Keratinocyte (primary cell): ENCODE measurements around the gene MRPL41. TPM values are rescaled to one million over a fixed set of nuclear protein-coding genes. Genes with fewer than 3 reads are reported as not detected.
"Not testable (repeated sequence)": the region's sequence is repeated elsewhere in the genome, so short reads cannot be mapped to it uniquely, and the experiment has no call there.

Experiments
- DNase-seq: peaks from one replicate; pipeline ENCODE4 v3.0.0-alpha.2; 2011; ENCODE audit warnings: low read depth, missing footprints, low spot score
- FAIRE-seq: peaks from 2 replicates; lab custom pipeline; 2011; peaks lifted over from hg19 to GRCh38; lab: Jason Lieb, UNC
- H2AFZ ChIP-seq: 2 replicates; pipeline ENCODE4 v1.6.0; 2012; ENCODE audit warnings: low read length, control low read depth, inconsistent platforms; ENCODE audit not compliant: control insufficient read depth
- H3K27ac ChIP-seq: 2 replicates; pipeline ENCODE4 v1.5.1; 2011; ENCODE audit warnings: low read length; ENCODE audit not compliant: control insufficient read depth, insufficient read depth
- H3K27me3 ChIP-seq: 3 replicates; pipeline ENCODE4 v1.6.0; 2011; ENCODE audit warnings: low read length; ENCODE audit not compliant: control insufficient read depth, insufficient read depth; ENCODE audit errors: extremely low read depth
- H3K36me3 ChIP-seq, 2 experiments: 2 replicates in 1 of 2; 3 replicates in 1 of 2; pipeline ENCODE4 v1.5.1; 2011; ENCODE audit warnings: low read length in 2 of 2, mild to moderate bottlenecking in 1 of 2; ENCODE audit not compliant: control insufficient read depth in 2 of 2, insufficient read depth in 2 of 2; ENCODE audit errors: extremely low read depth in 1 of 2
- H3K4me1 ChIP-seq: 3 replicates; pipeline ENCODE4 v1.5.1; 2011; ENCODE audit warnings: low read length; ENCODE audit not compliant: control insufficient read depth, insufficient read depth; ENCODE audit errors: extremely low read depth
- H3K4me2 ChIP-seq: 3 replicates; pipeline ENCODE4 v1.6.0; 2011; ENCODE audit warnings: low read depth, low read length; ENCODE audit not compliant: control insufficient read depth, insufficient read depth; ENCODE audit errors: extremely low read depth
- H3K4me3 ChIP-seq, 3 experiments: fragments of 200-600 bp in 1 of 3; sonication (generic) in 1 of 3; 2 replicates in 2 of 3; 3 replicates in 1 of 3; pipeline ENCODE4 v1.5.1; 2011 to 2016; ENCODE audit warnings: low read length in 3 of 3, mild to moderate bottlenecking in 3 of 3, control low read depth in 2 of 3, inconsistent platforms in 1 of 3, low read depth in 1 of 3, mixed read lengths in 1 of 3, mixed run types in 1 of 3, moderate library complexity in 1 of 3; ENCODE audit not compliant: control insufficient read depth in 2 of 3, insufficient read depth in 2 of 3; ENCODE audit errors: extremely low read depth in 1 of 3
- H3K79me2 ChIP-seq: 2 replicates; pipeline ENCODE4 v1.6.0; 2012; ENCODE audit warnings: low read length; ENCODE audit not compliant: control insufficient read depth, insufficient read depth
- H3K9ac ChIP-seq: 3 replicates; pipeline ENCODE4 v1.6.0; 2011; ENCODE audit warnings: low read length; ENCODE audit not compliant: control insufficient read depth, insufficient read depth; ENCODE audit errors: extremely low read depth
- H3K9me1 ChIP-seq: 3 replicates; pipeline ENCODE4 v1.6.0; 2011; ENCODE audit warnings: low read length; ENCODE audit not compliant: control insufficient read depth, insufficient read depth; ENCODE audit errors: extremely low read depth
- H3K9me3 ChIP-seq: 2 replicates; pipeline ENCODE4 v1.5.1; 2012; ENCODE audit warnings: low read depth, low read length; ENCODE audit not compliant: control insufficient read depth
- H4K20me1 ChIP-seq: 3 replicates; pipeline ENCODE4 v1.6.0; 2011; ENCODE audit warnings: low read length; ENCODE audit not compliant: control insufficient read depth, insufficient read depth; ENCODE audit errors: extremely low read depth
- CTCF ChIP-seq, 3 experiments: IDR thresholded peaks in 1 of 3; conservative IDR thresholded peaks in 1 of 3; optimal IDR thresholded peaks in 1 of 3; 2 replicates in 2 of 3; 3 replicates in 1 of 3; pipeline versions ENCODE3 to v1.5.1; 2011; ENCODE audit warnings: low read length in 3 of 3, mild to moderate bottlenecking in 3 of 3, moderate library complexity in 2 of 3, control low read depth in 1 of 3, inconsistent platforms in 1 of 3; ENCODE audit not compliant: insufficient read depth in 2 of 3; ENCODE audit errors: extremely low read depth in 1 of 3
- EZH2 ChIP-seq: IDR thresholded peaks from one replicate; pipeline ENCODE4 v1.6.1; 2012; ENCODE audit warnings: inconsistent platforms, mild to moderate bottlenecking, low read length, moderate library complexity
- dilution Hi-C: fragments of 300-500 bp; cut with MboI; formaldehyde crosslinking; loops from one replicate; pipeline ENCODE4 v1.7.0; 2020; ENCODE audit warnings: low sequenced_read_pairs; ENCODE audit not compliant: extremely low pct_ligation_motif_present
- polyA plus RNA-seq, 5 experiments: library from polyadenylated mRNA; depleted of rRNA in 3 of 5; stranded (reverse) in 3 of 5; stranded (forward) in 1 of 5; unstranded in 1 of 5; fragments of >200 nt; gene quantifications; 1 replicate in 1 of 5; 2 replicates in 3 of 5; 3 replicates in 1 of 5; pipeline versions ENCODE4 v1.2.1 to v1.2.3, GENCODE V29; 2011 to 2012; ENCODE audit warnings: missing spikeins in 2 of 5, low read depth in 1 of 5, low replicate concordance in 1 of 5

Gene MRPL41
- polyA plus RNA-seq, 1 donor (not counting 4 experiments of a cell fraction or from before 2014, with no cell fraction given) = 18.1 TPM

- no peak for DNase-seq
- TF ChIP-seq EZH2 = no peak
- TF ChIP-seq CTCF (optimal IDR thresholded peaks at IDR 0.05 in 1 of 3, IDR thresholded peaks at IDR 0.05 in 1 of 3, conservative IDR thresholded peaks at IDR 0.05 in 1 of 3; ENCODE audit: extremely low read depth in 1 of 3, insufficient read depth in 2 of 3, low read length in 3 of 3) = no peak
- dilution Hi-C loops = no loop called here
- no peak overlapping the region for H2AFZ ChIP-seq
- H3K79me2 ChIP-seq = peaks cover 6% of the 10 kb centered on the region
- H3K4me3 ChIP-seq = no peak overlapping the region
- peaks cover 22 to 25% of the 10 kb centered on the region in 2 experiments for H3K36me3 ChIP-seq
- H3K9ac ChIP-seq = no peak overlapping the region
- H3K27me3 ChIP-seq = no peaks in the 10 kb centered on the region
- FAIRE-seq = no peak
- H4K20me1 ChIP-seq = no peaks in the 10 kb centered on the region
- H3K4me1 ChIP-seq = no peaks in the 10 kb centered on the region
- H3K9me3 ChIP-seq = no peaks in the 10 kb centered on the region
- no peaks in the 10 kb centered on the region for H3K9me1 ChIP-seq
- H3K27ac ChIP-seq = no peak overlapping the region
- H3K4me2 ChIP-seq = no peak overlapping the region
Measured at GRCh38 chr9:137564817-137565411, 13.2 kb downstream of the MRPL41 start.

GRCh38 chr9:137568445-137568844, 16.8 kb downstream of the MRPL41 start:
- DNase-seq, H4K20me1 ChIP-seq, dilution Hi-C loops, H2AFZ ChIP-seq, H3K27ac ChIP-seq, H3K9me1 ChIP-seq, H3K4me3 ChIP-seq, H3K4me1 ChIP-seq, H3K9ac ChIP-seq, FAIRE-seq, H3K4me2 ChIP-seq, H3K9me3 ChIP-seq, H3K27me3 ChIP-seq: not testable (repeated sequence)
- H3K36me3 ChIP-seq = peaks cover 31 to 34% of the 10 kb centered on the region in 2 experiments
- H3K79me2 ChIP-seq = peaks cover 17% of the 10 kb centered on the region
